ENCODE results near the gene RAVER1. TPM values are rescaled to one million over a fixed set of nuclear protein-coding genes. Genes with fewer than 3 reads are reported as not detected.

The RAVER1 gene
- total and polyA plus RNA-seq, 2 of the 13 experiments (the other 11 are each of a cell fraction or from before 2014, with no cell fraction given): 3.6 to 7.9 TPM

GRCh38 chr19:10380313-10381102 is 47.2 kb upstream of the RAVER1 start, which contains the start of gene TYK2 (continued):
- TF ChIP-seq HNF1B (CRISPR knock-in tag; IDR thresholded peaks at IDR 0.05) (no peak), CENPT (CRISPR knock-in tag; IDR thresholded peaks at IDR 0.05; ENCODE audit: low read depth) (no peak; the same call in 1 of the 2 replicates), ATAD3A (CRISPR knock-in tag; IDR thresholded peaks at IDR 0.05) (no peak), ERF (CRISPR knock-in tag; IDR thresholded peaks at IDR 0.05) (peak; percentile 33; the same call in 1 of the 2 replicates), SRF (IDR thresholded peaks at IDR 0.05; ENCODE audit: low read depth, low read length) (no peak), CEBPG (CRISPR knock-in tag; IDR thresholded peaks at IDR 0.05) (no peak; the same call in 1 of the 2 replicates), HDAC1 (CRISPR knock-in tag; IDR thresholded peaks at IDR 0.05) (peak; percentile 80), ZNF44 (CRISPR knock-in tag; IDR thresholded peaks at IDR 0.05) (0 out of 2 replicates have a peak, but pooled peaks have one; percentile 13)
- TF ChIP-seq, protein P1, sequence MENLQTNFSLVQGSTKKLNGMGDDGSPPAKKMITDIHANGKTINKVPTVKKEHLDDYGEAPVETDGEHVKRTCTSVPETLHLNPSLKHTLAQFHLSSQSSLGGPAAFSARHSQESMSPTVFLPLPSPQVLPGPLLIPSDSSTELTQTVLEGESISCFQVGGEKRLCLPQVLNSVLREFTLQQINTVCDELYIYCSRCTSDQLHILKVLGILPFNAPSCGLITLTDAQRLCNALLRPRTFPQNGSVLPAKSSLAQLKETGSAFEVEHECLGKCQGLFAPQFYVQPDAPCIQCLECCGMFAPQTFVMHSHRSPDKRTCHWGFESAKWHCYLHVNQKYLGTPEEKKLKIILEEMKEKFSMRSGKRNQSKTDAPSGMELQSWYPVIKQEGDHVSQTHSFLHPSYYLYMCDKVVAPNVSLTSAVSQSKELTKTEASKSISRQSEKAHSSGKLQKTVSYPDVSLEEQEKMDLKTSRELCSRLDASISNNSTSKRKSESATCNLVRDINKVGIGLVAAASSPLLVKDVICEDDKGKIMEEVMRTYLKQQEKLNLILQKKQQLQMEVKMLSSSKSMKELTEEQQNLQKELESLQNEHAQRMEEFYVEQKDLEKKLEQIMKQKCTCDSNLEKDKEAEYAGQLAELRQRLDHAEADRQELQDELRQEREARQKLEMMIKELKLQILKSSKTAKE (CRISPR knock-in tag; IDR thresholded peaks at IDR 0.05; ENCODE audit: borderline replicate concordance): no peak
- TF ChIP-seq, protein P2, sequence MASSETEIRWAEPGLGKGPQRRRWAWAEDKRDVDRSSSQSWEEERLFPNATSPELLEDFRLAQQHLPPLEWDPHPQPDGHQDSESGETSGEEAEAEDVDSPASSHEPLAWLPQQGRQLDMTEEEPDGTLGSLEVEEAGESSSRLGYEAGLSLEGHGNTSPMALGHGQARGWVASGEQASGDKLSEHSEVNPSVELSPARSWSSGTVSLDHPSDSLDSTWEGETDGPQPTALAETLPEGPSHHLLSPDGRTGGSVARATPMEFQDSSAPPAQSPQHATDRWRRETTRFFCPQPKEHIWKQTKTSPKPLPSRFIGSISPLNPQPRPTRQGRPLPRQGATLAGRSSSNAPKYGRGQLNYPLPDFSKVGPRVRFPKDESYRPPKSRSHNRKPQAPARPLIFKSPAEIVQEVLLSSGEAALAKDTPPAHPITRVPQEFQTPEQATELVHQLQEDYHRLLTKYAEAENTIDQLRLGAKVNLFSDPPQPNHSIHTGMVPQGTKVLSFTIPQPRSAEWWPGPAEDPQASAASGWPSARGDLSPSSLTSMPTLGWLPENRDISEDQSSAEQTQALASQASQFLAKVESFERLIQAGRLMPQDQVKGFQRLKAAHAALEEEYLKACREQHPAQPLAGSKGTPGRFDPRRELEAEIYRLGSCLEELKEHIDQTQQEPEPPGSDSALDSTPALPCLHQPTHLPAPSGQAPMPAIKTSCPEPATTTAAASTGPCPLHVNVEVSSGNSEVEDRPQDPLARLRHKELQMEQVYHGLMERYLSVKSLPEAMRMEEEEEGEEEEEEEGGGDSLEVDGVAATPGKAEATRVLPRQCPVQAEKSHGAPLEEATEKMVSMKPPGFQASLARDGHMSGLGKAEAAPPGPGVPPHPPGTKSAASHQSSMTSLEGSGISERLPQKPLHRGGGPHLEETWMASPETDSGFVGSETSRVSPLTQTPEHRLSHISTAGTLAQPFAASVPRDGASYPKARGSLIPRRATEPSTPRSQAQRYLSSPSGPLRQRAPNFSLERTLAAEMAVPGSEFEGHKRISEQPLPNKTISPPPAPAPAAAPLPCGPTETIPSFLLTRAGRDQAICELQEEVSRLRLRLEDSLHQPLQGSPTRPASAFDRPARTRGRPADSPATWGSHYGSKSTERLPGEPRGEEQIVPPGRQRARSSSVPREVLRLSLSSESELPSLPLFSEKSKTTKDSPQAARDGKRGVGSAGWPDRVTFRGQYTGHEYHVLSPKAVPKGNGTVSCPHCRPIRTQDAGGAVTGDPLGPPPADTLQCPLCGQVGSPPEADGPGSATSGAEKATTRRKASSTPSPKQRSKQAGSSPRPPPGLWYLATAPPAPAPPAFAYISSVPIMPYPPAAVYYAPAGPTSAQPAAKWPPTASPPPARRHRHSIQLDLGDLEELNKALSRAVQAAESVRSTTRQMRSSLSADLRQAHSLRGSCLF (CRISPR knock-in tag; IDR thresholded peaks at IDR 0.05; ENCODE audit: borderline replicate concordance): no peak
- TF ChIP-seq, protein P3, sequence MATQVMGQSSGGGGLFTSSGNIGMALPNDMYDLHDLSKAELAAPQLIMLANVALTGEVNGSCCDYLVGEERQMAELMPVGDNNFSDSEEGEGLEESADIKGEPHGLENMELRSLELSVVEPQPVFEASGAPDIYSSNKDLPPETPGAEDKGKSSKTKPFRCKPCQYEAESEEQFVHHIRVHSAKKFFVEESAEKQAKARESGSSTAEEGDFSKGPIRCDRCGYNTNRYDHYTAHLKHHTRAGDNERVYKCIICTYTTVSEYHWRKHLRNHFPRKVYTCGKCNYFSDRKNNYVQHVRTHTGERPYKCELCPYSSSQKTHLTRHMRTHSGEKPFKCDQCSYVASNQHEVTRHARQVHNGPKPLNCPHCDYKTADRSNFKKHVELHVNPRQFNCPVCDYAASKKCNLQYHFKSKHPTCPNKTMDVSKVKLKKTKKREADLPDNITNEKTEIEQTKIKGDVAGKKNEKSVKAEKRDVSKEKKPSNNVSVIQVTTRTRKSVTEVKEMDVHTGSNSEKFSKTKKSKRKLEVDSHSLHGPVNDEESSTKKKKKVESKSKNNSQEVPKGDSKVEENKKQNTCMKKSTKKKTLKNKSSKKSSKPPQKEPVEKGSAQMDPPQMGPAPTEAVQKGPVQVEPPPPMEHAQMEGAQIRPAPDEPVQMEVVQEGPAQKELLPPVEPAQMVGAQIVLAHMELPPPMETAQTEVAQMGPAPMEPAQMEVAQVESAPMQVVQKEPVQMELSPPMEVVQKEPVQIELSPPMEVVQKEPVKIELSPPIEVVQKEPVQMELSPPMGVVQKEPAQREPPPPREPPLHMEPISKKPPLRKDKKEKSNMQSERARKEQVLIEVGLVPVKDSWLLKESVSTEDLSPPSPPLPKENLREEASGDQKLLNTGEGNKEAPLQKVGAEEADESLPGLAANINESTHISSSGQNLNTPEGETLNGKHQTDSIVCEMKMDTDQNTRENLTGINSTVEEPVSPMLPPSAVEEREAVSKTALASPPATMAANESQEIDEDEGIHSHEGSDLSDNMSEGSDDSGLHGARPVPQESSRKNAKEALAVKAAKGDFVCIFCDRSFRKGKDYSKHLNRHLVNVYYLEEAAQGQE (IDR thresholded peaks at IDR 0.05; ENCODE audit: borderline replicate concordance in 1 of 2, low read depth in 1 of 2, low read length in 2 of 2): no peak
- TF ChIP-seq, protein P4, sequence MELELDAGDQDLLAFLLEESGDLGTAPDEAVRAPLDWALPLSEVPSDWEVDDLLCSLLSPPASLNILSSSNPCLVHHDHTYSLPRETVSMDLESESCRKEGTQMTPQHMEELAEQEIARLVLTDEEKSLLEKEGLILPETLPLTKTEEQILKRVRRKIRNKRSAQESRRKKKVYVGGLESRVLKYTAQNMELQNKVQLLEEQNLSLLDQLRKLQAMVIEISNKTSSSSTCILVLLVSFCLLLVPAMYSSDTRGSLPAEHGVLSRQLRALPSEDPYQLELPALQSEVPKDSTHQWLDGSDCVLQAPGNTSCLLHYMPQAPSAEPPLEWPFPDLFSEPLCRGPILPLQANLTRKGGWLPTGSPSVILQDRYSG (CRISPR knock-in tag; IDR thresholded peaks at IDR 0.05): no peak
- TF ChIP-seq, protein P5, sequence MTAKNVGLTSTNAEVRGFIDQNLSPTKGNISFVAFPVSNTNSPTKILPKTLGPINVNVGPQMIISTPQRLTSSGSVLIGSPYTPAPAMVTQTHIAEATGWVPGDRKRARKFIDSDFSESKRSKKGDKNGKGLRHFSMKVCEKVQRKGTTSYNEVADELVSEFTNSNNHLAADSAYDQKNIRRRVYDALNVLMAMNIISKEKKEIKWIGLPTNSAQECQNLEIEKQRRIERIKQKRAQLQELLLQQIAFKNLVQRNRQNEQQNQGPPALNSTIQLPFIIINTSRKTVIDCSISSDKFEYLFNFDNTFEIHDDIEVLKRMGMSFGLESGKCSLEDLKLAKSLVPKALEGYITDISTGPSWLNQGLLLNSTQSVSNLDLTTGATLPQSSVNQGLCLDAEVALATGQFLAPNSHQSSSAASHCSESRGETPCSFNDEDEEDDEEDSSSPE (CRISPR knock-in tag; IDR thresholded peaks at IDR 0.05): peak; percentile 92

All from HepG2 (cell line).